Esophagus squamous epithelium (tissue), 5 donors: ENCODE measurements around the gene ACTL6A. TPM values are rescaled to one million over a fixed set of nuclear protein-coding genes. Genes with fewer than 3 reads are reported as not detected.

Source experiments
- DNase-seq: peaks from one replicate; lab custom pipeline; 2025; lab: John Stamatoyannopoulos, UW
- H3K27ac ChIP-seq, 4 donors: fragments of 200-600 bp; sonication (generic); one replicate each; pipeline ENCODE4 v1.5.1; 2016 to 2019; ENCODE audit warnings: mild to moderate bottlenecking in 1 of 4
- H3K27me3 ChIP-seq, 4 donors: fragments of 200-600 bp; sonication (generic); 1 replicate in 3 of 4; 2 replicates in 1 of 4; pipeline versions ENCODE4 v1.5.1 to v1.6.0; 2017 to 2021; ENCODE audit warnings: antibody characterized with exemption in 1 of 4
- H3K36me3 ChIP-seq, 3 donors: fragments of 200-600 bp; sonication (generic); one replicate each; pipeline ENCODE4 v1.5.1; 2016 to 2019
- H3K4me1 ChIP-seq, 3 donors: fragments of 200-600 bp; sonication (generic); one replicate each; pipeline ENCODE4 v1.5.1; 2017 to 2019
- H3K4me3 ChIP-seq, 4 donors: fragments of 200-600 bp; sonication (generic); 1 replicate in 3 of 4; 2 replicates in 1 of 4; pipeline ENCODE4 v1.5.1; 2016 to 2019; ENCODE audit warnings: mild to moderate bottlenecking in 2 of 4, moderate library complexity in 1 of 4
- H3K9me3 ChIP-seq, 3 donors: fragments of 200-600 bp; sonication (generic); one replicate each; pipeline ENCODE4 v1.5.1; 2016 to 2019
- CTCF ChIP-seq, 6 experiments: fragments of 450-650 bp in 4 of 6; fragments of 200-600 bp in 2 of 6; sonication (generic) in 2 of 6; IDR thresholded peaks; one replicate each; pipeline ENCODE4 v1.5.1; 2016 to 2019; ENCODE audit warnings: antibody characterized with exemption in 6 of 6, mild to moderate bottlenecking in 4 of 6, moderate library complexity in 4 of 6
- POLR2A ChIP-seq, 4 donors: fragments of 450-650 bp; IDR thresholded peaks; one replicate each; pipeline ENCODE4 v1.6.1; 2017; ENCODE audit warnings: antibody characterized with exemption in 4 of 4, mild to moderate bottlenecking in 4 of 4, moderate library complexity in 3 of 4
- WGBS, 2 donors: methylation state at CpG; one replicate each; pipeline ENCODE4 v1.1.5; 2018; 5-methylcytosine and 5-hydroxymethylcytosine counted together
- intact Hi-C: fragments of 100-400 bp; cut with DNase I; formaldehyde crosslinking; loops from one replicate; pipeline ENCODE4 v1.15.0; 2022
- total RNA-seq, 4 donors: library from RNA; depleted of rRNA; stranded (reverse); fragments of >200 nt; gene quantifications; one replicate each; pipeline ENCODE4 v1.1.0, GENCODE V29; 2016
- donor health status: DM: yes; HTN: yes; CAD: no.

The ACTL6A gene
- total RNA-seq, 4 donors from 2014 or later, result 51.5 to 95.4 (median 63.5) TPM

- H3K4me3 ChIP-seq, result no peak overlapping the region
- H3K27me3 ChIP-seq, result no peaks in the 10 kb centered on the region
- intact Hi-C loops, result loop anchor here (10.0 kb wide), 1 partner anchor 221 kb away; the partner anchor contains the start of gene MFN1
- no peak overlapping the region for H3K27ac ChIP-seq
- no peak for TF ChIP-seq CTCF (IDR thresholded peaks at IDR 0.05)
- no peak for TF ChIP-seq POLR2A (IDR thresholded peaks at IDR 0.05)
- WGBS, 2 donors, result 65 to 67% methylated on average over 3 of the region's 3 CpGs
- no peak for DNase-seq
- H3K36me3 ChIP-seq, result peaks cover 0 to 16% (median 2%) of the 10 kb centered on the region in 3 donors
- no peaks in the 10 kb centered on the region for H3K9me3 ChIP-seq
- H3K4me1 ChIP-seq, result peaks cover 8 to 25% (median 10%) of the 10 kb centered on the region in 3 donors
Measured at GRCh38 chr3:179565496-179565895, 2.8 kb downstream of the ACTL6A start.

- no peak for DNase-seq
- no peak overlapping the region for H3K4me3 ChIP-seq
- intact Hi-C loops, result no loop called here
- H3K9me3 ChIP-seq, result no peaks in the 10 kb centered on the region
- TF ChIP-seq CTCF (IDR thresholded peaks at IDR 0.05) (no peak), POLR2A (IDR thresholded peaks at IDR 0.05) (no peak)
- no peak overlapping the region for H3K27ac ChIP-seq
- no peaks in the 10 kb centered on the region for H3K4me1 ChIP-seq
- 100% methylated on average over 1 of the region's 1 CpG for WGBS, 2 donors
- peaks cover 0 to 100% (median 12%) of the 10 kb centered on the region in 3 donors for H3K36me3 ChIP-seq
- no peaks in the 10 kb centered on the region for H3K27me3 ChIP-seq
Measured at GRCh38 chr3:179580992-179581391, 18.3 kb downstream of the ACTL6A start.

GRCh38 chr3:179589143-179589542 is 26.4 kb downstream of the ACTL6A start:
- Histone ChIP-seq H3K9me3 (no peaks in the 10 kb centered on the region), H3K27ac (no peak overlapping the region), H3K4me1 (no peaks in the 10 kb centered on the region), H3K27me3 (no peaks in the 10 kb centered on the region), H3K36me3 (peaks cover 0 to 100% (median 55%) of the 10 kb centered on the region in 3 donors), H3K4me3 (no peak overlapping the region)
- no peak for DNase-seq
- TF ChIP-seq POLR2A (IDR thresholded peaks at IDR 0.05) (no peak), CTCF (IDR thresholded peaks at IDR 0.05) (no peak)
- intact Hi-C loops, result no loop called here

GRCh38 chr3:179590669-179591068 is 27.9 kb downstream of the ACTL6A start:
- no peak for TF ChIP-seq CTCF (IDR thresholded peaks at IDR 0.05)
- no peak for TF ChIP-seq POLR2A (IDR thresholded peaks at IDR 0.05)
- Histone ChIP-seq H3K36me3 (peaks cover 0 to 100% (median 53%) of the 10 kb centered on the region in 3 donors), H3K27ac (no peak overlapping the region), H3K27me3 (no peaks in the 10 kb centered on the region), H3K9me3 (no peaks in the 10 kb centered on the region), H3K4me1 (no peaks in the 10 kb centered on the region), H3K4me3 (no peak overlapping the region)
- intact Hi-C loops, result no loop called here
- 71 to 76% methylated on average over 2 of the region's 2 CpGs for WGBS, 2 donors
- no peak for DNase-seq

GRCh38 chr3:179591313-179591712 is 28.6 kb downstream of the ACTL6A start:
- TF ChIP-seq CTCF (IDR thresholded peaks at IDR 0.05), result no peak
- no peak for TF ChIP-seq POLR2A (IDR thresholded peaks at IDR 0.05)
- 83 to 88% methylated on average over 1 of the region's 1 CpG for WGBS, 2 donors
- no peaks in the 10 kb centered on the region for H3K9me3 ChIP-seq
- intact Hi-C loops, result no loop called here
- peaks cover 0 to 100% (median 53%) of the 10 kb centered on the region in 3 donors for H3K36me3 ChIP-seq
- no peaks in the 10 kb centered on the region for H3K27me3 ChIP-seq
- H3K4me1 ChIP-seq, result no peaks in the 10 kb centered on the region
- H3K27ac ChIP-seq, result no peak overlapping the region
- no peak for DNase-seq
- no peak overlapping the region for H3K4me3 ChIP-seq
